CD4-positive, alpha-beta T cell (primary cell): ENCODE results near the gene KCNMA1. TPM values are rescaled to one million over a fixed set of nuclear protein-coding genes. Genes with fewer than 3 reads are reported as not detected.

Experiments used
- ATAC-seq: fragments of 200-7000 bp; cut with Tn5 transposase; one replicate; pipeline ENCODE4 v1.10.0; 2022; ENCODE audit warnings: mild to moderate bottlenecking; ENCODE audit not compliant: poor library complexity
- CTCF ChIA-PET: fragments of 350-600 bp; sonication (Branson Sonifier 250); formaldehyde crosslinking; loops from one replicate; lab custom pipeline; 2021; ENCODE audit warnings: antibody characterized with exemption, inconsistent platforms; lab: Charles Lee
- POLR2A ChIA-PET: fragments of 350-600 bp; sonication (Branson Sonifier 250); formaldehyde crosslinking; loops from one replicate; lab custom pipeline; 2021; ENCODE audit warnings: antibody characterized with exemption, inconsistent platforms; lab: Charles Lee
- DNase-seq, 14 experiments: peaks; one replicate each; pipeline ENCODE4 v3.0.0-alpha.2; 2013 to 2020; ENCODE audit warnings: mixed read lengths in 2 of 14
- H3K27ac ChIP-seq, 2 donors: one replicate each; pipeline versions ENCODE4 v1.5.1 to v1.7.0; 2013; ENCODE audit warnings: low read length in 2 of 2, low read depth in 1 of 2, mild to moderate bottlenecking in 1 of 2
- H3K27me3 ChIP-seq, 2 experiments: 1 replicate in 1 of 2; 2 replicates in 1 of 2; pipeline versions ENCODE4 v1.6.1 to v1.7.0; 2013; ENCODE audit warnings: low read length in 2 of 2, control low read depth in 1 of 2, mild to moderate bottlenecking in 1 of 2, moderate library complexity in 1 of 2; ENCODE audit not compliant: insufficient read depth in 2 of 2, control insufficient read depth in 1 of 2
- H3K36me3 ChIP-seq: one replicate; pipeline ENCODE4 v1.6.1; 2013; ENCODE audit warnings: low read length, control low read depth; ENCODE audit not compliant: insufficient read depth
- H3K4me1 ChIP-seq: one replicate; pipeline ENCODE4 v1.6.1; 2013; ENCODE audit warnings: low read length, control low read depth; ENCODE audit not compliant: insufficient read depth
- H3K4me3 ChIP-seq: one replicate; pipeline ENCODE4 v1.5.1; 2013; ENCODE audit warnings: mild to moderate bottlenecking, low read length, moderate library complexity
- H3K9me3 ChIP-seq, 2 experiments: 1 replicate in 1 of 2; 2 replicates in 1 of 2; pipeline versions ENCODE4 v1.6.1 to v1.7.0; 2013; ENCODE audit warnings: low read length in 2 of 2, mild to moderate bottlenecking in 2 of 2, control low read depth in 1 of 2, moderate library complexity in 1 of 2; ENCODE audit not compliant: control insufficient read depth in 1 of 2, insufficient read depth in 1 of 2
- H3K27ac Mint-ChIP-seq: one replicate; pipeline ENCODE4 v1.8.0; 2020; ENCODE audit warnings: mixed read lengths
- H3K27me3 Mint-ChIP-seq: one replicate; pipeline ENCODE4 v1.8.0; 2021; ENCODE audit warnings: mixed read lengths
- H3K36me3 Mint-ChIP-seq: one replicate; pipeline ENCODE4 v1.8.0; 2021; ENCODE audit warnings: low read depth, mixed read lengths
- H3K4me1 Mint-ChIP-seq: one replicate; pipeline ENCODE4 v1.8.0; 2021; ENCODE audit warnings: low read depth, mixed read lengths
- H3K4me3 Mint-ChIP-seq: one replicate; pipeline ENCODE4 v1.8.0; 2020; ENCODE audit warnings: mild to moderate bottlenecking, mixed read lengths
- H3K9me3 Mint-ChIP-seq: one replicate; pipeline ENCODE4 v1.8.0; 2020; ENCODE audit warnings: mixed read lengths
- CTCF ChIP-seq: fragments of 200-600 bp; IDR thresholded peaks from one replicate; pipeline ENCODE4 v1.8.0; 2022; ENCODE audit warnings: antibody characterized with exemption, mild to moderate bottlenecking
- intact Hi-C, 2 experiments: fragments of 100-400 bp; cut with DNase I in 1 of 2; cut with micrococcal nuclease in 1 of 2; formaldehyde crosslinking; loops; one replicate each; pipeline versions ENCODE4 v1.15.1 to v1.9.0; 2023 to 2025; cut with DNase I, micrococcal nuclease
- total RNA-seq, 174 experiments: library from RNA in 2 of 174; stranded (reverse) in 2 of 174; gene quantifications; one replicate each; pipeline ENCODE4 v1.2.3 and lab custom pipeline; 2021 to 2026

KCNMA1 gene
- total RNA-seq, 2 experiments from 2014 or later = not detected

GRCh38 chr10:77109351-77109994 is 528.1 kb downstream of the KCNMA1 start:
- no peak overlapping the region for H3K27ac Mint-ChIP-seq
- no peaks in the 10 kb centered on the region for H3K9me3 Mint-ChIP-seq
- Histone ChIP-seq H3K36me3 (no peaks in the 10 kb centered on the region), H3K4me3 (no peak overlapping the region), H3K27me3 (no peaks in the 10 kb centered on the region), H3K27ac (no peak overlapping the region), H3K4me1 (no peaks in the 10 kb centered on the region), H3K9me3 (no peaks in the 10 kb centered on the region)
- no peak overlapping the region for H3K4me3 Mint-ChIP-seq
- H3K36me3 Mint-ChIP-seq = no peaks in the 10 kb centered on the region
- ChIA-PET CTCF (no interaction called here), POLR2A (no interaction called here)
- no peak for TF ChIP-seq CTCF
- no peaks in the 10 kb centered on the region for H3K4me1 Mint-ChIP-seq
- DNase-seq (no peak), ATAC-seq (no peak)
- intact Hi-C loops = no loop called here
- H3K27me3 Mint-ChIP-seq = no peaks in the 10 kb centered on the region

GRCh38 chr10:77106676-77107075 is 530.9 kb downstream of the KCNMA1 start:
- Histone ChIP-seq H3K27me3 (no peaks in the 10 kb centered on the region), H3K9me3 (no peaks in the 10 kb centered on the region), H3K36me3 (no peaks in the 10 kb centered on the region), H3K4me1 (no peaks in the 10 kb centered on the region), H3K27ac (no peak overlapping the region), H3K4me3 (no peak overlapping the region)
- no peaks in the 10 kb centered on the region for H3K9me3 Mint-ChIP-seq
- no peaks in the 10 kb centered on the region for H3K4me1 Mint-ChIP-seq
- no peak overlapping the region for H3K4me3 Mint-ChIP-seq
- H3K27ac Mint-ChIP-seq = no peak overlapping the region
- CTCF ChIA-PET = no interaction called here
- no peak for ATAC-seq
- intact Hi-C loops = no loop called here
- POLR2A ChIA-PET = no interaction called here
- no peaks in the 10 kb centered on the region for H3K27me3 Mint-ChIP-seq
- TF ChIP-seq CTCF = no peak
- no peaks in the 10 kb centered on the region for H3K36me3 Mint-ChIP-seq
- DNase-seq = no peak

GRCh38 chr10:77105761-77106221 is 531.8 kb downstream of the KCNMA1 start:
- H3K36me3 ChIP-seq = no peaks in the 10 kb centered on the region
- no peak overlapping the region for H3K27ac ChIP-seq
- no peaks in the 10 kb centered on the region for H3K9me3 Mint-ChIP-seq
- H3K4me1 ChIP-seq = no peaks in the 10 kb centered on the region
- ChIA-PET POLR2A (no interaction called here), CTCF (no interaction called here)
- no peak overlapping the region for H3K27ac Mint-ChIP-seq
- DNase-seq = no peak
- no peaks in the 10 kb centered on the region for H3K27me3 ChIP-seq
- no peak overlapping the region for H3K4me3 ChIP-seq
- no peaks in the 10 kb centered on the region for H3K9me3 ChIP-seq
- ATAC-seq = no peak
- H3K4me3 Mint-ChIP-seq = no peak overlapping the region
- intact Hi-C loops = no loop called here
- no peaks in the 10 kb centered on the region for H3K27me3 Mint-ChIP-seq
- no peak for TF ChIP-seq CTCF
- no peaks in the 10 kb centered on the region for H3K36me3 Mint-ChIP-seq
- no peaks in the 10 kb centered on the region for H3K4me1 Mint-ChIP-seq
